HG03139 (cell line): Measurements from ENCODE around the gene ABR.
"Not testable (repeated sequence)": the region's sequence is repeated elsewhere in the genome, so short reads cannot be mapped to it uniquely, and the experiment has no call there.

Experiments used
- ATAC-seq: cut with Tn5 transposase; IDR thresholded peaks from one replicate; pipeline ENCODE4 v1.9.1; 2021; ENCODE audit not compliant: unreplicated experiment

The ABR gene

DNA sequence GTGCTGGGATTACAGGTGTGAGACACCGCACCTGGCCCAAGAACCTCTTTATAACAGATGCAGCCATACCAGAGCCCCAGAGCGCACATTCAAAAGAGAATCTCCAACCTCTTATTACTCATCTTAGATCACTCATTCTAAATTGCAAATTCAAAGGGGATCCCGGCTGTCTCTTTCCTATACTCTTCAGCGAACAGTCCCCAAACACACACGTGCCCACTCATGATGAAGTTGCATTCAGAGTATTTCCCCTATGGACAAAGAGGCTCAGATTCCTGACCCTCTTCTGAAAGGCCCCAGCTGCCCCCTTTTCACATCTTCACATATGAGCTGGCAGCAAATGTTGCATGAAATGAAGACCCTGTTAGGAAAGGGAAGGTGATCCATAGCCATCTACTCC lies 22.5 kb upstream of the ABR start:
- ATAC-seq: no peak

DNA sequence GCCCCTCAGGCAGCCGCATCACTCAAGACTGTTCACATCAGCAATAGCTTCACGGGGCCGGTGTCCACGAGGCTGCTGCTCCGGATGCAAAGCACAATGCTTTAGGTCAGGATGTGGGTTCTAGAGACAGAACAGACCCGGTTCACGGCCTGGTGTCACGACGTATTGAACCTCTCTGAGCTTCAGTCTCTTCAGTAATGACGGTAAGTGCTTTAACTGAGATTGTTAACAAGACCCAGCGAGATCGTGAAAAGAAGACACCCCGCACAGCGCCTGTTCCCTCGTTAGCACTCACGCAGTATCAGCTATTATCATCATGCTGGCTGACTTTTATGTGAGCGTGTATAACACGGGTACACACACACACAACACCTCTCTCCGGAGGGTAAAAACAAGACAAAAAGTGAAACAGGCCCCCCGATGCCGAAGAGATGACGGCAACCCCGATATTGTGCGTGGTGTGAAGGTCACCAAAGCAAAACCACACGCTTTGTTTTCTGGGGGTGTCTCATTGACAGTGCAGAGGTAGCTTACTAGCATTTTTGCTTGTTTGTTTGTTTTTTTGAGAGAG lies 21.4 kb upstream of the ABR start:
- ATAC-seq: no peak

DNA sequence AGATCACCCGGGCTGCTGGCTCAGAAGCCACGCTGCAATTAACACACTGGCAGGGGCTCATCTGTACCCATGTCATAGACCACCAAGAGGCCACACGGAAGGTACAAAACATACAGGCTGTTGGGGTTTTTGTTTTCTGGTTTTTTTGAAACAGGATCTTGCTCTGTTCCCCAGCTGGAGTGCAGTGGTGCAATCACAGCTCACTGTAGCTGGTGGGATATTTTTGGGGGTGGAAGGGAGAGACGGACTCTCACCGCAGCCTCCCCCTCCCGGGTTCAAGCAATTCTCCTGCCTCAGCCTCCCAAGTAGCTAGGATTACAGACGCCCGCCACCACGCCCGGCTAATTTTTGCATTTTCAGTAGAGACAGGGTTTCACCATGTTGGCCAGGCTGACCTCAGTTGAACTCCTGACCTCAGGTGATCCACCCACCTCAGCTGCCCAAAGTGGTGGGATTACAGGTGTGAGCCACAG lies 19.5 kb upstream of the ABR start:
- ATAC-seq: not testable (repeated sequence)

DNA sequence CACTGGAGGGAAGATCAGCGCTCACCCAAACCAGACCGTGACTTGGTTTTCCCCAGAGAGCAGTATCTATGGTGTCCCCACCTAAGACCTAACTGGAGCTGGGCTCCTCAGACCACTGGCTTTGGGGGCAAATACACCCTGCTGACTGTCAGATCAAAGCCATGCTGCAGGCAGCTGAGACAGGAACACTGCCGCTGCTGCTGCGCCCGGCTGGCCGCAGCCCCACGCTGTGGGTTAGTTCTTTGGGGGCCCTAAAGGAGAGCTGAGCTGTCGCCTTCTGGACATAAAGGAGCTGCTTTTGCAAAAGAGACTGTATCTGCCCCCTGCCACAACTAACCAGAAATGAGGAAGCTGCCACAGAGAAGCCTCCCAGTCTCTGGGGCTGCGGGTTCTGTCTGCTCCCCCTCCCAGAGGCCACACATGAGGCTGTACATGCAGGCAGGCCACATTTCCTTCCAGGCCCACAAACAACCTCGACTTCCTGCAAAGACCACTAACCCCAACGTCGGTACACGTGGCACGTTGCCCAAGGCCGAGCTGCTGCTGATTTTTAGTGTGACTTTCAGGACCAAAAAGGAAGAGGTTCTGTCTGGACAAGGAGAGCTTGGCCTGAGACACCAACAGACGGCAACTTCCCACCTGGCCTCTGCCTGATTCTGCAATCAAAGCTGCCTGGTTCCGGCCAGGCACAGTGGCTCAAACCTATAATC lies 18.2 kb upstream of the ABR start:
- ATAC-seq: peak; percentile 46

DNA sequence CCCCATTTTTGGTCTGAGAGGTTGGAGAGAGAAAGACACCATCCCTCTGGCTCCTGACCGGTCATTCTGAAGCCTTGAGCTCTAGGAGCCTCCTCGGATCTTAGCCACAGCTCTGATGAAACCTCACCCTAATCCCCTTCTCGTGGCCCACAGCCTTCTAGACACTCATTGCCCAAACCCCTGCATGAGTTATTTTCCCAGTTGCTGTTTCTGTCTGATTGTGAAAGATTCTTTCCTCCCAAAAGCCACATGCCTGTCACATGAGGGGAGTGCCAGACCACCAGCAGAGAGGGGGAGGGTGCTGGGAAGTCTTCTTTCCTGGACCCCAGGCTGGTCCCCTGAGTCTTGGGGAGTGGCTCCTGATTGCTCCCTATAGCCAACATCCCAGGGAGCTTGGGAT lies 17.6 kb upstream of the ABR start:
- ATAC-seq: no peak

DNA sequence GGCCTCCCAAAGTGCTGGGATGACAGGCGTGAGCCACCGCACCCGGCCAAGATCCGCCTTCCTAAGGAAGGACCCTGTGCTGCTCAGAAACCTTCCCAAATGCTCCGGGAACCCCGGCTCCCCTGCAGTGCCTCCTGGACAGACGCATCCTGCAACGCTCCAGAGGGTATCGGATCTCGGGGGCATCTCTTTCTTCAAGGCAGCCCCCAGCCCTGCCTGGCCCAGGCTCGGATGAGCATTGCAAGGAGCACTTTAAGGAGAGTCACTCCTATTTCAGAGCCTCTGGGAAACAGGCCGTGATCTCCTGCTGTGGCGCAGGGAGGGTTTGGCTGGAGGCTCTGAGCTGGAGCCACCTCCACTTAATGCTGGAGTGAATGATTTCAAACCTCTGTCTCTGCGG lies 17.2 kb upstream of the ABR start:
- no peak for ATAC-seq

DNA sequence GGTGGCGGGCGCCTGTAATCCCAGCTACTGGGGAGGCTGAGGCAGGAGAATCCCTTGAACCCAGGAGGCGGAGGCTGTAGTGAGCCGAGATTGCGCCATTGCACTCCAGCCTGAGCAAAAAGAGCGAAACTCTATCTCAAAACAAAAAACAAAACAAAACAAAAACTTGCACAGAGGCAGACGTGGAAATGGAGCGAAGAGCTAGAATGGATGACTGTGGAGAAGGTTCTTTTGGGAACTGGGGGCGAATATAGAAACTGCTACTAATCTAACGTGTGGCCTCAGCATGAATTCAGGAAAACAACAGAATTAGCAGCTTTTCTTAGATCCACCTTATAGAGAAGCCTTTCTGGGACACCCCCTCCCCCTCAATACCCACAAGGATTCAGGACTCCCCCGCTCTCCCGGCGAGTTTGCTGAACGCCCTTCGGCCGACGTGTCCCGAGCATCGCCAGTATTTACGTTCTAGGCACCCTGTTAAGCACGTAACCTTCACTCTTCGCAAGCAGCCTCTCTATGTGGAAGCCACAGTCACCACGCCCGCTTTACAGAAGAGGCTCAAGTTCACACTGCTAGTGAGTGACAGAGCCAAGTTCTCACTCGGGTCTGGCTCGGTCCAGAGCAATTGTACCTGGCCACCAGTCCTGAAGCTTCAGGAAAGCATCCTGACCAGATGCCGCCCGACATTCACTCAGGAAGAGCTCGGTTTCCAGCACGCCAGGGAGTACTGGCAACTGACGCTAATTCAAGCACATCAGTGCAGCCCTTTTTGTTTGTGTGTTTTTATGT lies 13.3 kb upstream of the ABR start:
- ATAC-seq: no peak

DNA sequence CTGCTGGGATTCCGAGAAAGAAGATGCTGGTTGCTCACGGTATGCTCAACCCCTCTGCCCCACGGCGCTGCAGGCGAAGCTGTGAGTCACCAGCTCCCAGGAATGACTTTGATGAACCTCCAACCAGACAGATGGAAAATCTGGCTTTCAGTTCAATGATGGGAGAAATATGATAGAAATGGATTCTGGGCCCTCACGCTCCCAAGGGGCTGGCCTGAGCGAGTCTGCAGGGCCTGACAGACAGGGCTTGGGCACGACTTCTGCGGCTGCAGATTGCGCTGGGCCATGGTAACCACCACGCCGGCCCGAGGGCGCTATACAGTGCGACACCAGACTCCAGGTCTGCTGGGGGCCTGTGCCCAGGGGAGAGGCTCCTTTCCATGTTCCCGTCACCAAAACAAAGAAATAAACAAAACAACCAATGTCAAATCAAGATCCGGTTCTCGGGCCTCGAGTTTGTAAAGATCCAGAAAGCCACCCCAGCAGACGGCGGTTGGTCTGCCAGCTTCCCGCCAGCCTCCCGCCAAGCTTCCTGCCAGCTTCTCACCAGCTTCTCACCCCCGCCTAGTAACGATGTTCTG lies 11.1 kb upstream of the ABR start:
- ATAC-seq: no peak

DNA sequence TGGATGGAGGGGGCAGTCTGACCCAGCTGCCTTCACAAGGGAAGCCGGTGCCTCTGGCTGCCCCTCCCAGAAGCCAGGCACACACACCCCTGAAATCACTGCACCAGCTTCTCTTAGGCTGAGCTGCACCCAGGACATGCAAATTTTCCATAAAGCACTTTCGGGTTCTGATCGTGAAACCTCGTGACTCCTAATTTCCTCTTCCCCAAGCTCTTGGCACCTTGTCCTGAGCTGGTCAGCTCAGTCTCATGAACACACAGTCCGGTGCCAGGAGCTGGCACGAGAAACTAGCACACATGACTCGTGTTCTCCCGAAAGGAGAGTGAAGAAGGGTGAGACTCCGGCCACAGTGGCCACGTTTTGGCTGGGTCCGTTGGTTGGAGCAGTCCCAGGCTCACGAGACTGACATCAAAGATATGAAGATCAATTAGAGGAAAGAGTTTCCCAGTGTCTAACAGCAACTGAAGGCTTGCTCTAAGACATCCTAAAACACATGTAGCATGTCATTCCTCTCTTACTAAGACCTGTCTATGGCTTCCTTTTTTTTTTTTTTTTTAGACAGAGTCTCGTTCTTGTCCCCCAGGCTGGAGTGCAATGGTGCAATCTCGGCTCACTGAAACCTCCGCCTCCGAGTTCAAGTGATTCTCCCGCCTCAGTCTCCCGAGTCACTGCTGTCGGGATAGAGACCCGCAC lies 9.2 kb upstream of the ABR start:
- no peak for ATAC-seq

DNA sequence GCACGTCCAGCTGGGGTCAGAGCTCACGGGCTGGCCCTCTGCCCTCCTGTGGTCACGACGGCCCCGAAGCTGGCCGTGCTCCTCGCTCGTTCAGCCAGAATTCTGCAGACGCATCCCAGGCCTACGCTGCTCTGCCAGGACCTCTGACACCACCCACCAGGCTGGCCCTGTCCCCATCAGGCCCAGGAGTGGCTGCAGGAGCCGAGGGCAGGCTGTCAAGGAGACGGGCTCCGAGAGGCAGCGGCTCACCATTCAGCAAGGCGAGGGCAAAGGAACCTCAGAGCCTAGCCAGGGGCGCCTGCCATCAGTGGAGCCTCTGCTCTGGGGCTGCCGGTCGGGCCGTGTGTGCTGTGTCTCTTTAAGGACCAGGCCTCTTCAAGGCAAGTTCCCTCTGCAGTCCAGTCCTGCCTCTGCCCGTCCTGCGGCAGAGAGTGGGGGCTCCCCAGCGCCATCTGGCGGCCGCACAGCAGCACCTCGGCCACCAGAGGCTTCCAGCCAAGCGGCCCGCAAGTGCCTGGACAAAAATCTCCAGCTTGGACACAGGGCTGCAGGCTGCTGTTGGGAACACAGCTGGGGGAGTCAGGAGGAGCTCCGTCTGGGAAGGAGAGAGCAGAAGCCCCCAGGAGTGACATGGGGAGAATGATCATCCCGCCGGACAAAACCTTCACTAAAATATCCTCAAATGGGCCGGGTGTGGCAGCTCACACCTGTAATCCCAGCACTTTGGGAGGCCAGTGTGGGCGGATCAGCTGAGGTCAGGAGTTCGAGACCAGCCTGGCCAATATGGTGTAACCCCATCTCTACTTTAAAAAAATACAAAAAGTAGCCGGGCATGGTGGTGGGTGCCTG lies 7.4 kb upstream of the ABR start:
- no peak for ATAC-seq

DNA sequence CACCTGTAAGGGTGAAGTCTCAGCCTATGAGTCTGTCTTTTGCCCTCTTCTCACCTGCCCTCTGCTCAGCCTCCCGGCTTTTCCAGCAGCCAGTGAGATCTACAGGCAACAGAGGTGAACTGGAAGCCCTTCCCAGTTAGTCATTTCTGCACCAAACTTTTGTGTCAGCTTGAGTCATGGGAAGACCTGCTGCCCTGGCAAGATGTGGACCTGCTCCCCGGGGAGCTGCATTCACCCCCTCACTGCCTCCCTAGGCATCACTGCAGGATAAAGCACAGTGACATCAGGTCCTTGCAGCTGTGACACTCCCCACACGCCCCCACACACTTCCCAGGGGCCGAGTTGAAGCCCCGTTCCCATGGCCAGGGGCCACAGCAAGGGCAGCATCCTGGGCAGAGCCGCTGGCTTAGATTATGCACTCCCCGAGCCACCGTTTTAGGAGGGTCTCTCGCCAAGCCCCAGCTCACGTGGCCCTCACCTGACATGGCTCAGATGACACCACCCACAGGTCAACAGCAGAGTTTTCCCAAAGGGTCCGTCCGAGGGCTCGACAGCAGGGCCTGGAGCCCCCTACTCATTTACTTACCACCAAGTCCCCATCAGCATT lies 6.5 kb upstream of the ABR start:
- no peak for ATAC-seq

DNA sequence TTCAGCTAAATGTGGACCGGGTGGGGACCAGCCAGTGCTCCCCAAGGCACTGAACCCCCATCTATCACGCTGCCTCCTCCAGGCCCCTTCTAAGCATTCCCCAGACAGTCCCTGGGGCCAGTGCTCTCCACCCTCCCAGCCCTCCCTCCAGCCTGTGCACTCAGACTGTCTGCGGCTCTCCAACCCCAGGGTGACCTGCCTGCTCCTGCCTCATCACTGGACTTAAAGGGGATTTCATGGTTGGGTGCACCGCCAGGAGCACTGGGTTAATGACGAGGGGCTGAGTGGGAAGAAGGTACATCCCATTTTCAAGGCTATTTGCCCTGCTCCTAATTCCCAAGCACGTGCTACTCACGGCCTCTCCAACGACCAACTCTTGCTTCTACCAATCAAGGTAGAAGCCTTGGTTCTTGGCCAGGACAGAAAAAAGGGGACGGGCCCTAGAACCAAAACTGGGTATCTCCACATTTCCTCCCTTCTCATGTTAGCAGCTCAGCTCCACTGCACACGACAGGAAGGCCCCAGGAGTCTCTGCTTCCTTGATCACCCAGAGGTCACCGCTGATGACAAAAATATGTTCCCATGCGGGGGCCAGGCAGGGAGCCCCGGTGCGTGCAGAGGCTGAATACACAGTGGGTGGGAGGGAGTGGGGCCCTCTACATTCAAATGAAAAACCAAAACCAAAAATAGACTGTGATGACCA lies 3.5 kb upstream of the ABR start:
- peak; percentile 53 for ATAC-seq

DNA sequence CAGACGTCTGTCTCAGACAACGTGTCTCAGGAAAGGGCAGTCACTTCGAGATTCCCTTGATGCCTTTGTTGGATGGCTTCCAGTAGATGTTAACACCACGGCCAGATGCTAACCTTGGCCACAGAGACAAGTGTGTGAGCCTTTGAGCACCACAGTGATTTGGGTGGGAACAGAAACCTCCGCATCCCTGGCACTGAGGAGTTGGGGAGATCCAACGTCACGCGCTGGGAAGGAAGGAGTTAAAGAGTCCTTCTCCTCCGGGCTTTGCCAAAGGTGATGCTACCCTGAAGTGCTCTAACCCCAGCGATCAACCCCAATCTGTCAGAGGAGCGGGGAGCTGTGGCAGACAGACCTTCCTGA lies 3.0 kb upstream of the ABR start:
- no peak for ATAC-seq

DNA sequence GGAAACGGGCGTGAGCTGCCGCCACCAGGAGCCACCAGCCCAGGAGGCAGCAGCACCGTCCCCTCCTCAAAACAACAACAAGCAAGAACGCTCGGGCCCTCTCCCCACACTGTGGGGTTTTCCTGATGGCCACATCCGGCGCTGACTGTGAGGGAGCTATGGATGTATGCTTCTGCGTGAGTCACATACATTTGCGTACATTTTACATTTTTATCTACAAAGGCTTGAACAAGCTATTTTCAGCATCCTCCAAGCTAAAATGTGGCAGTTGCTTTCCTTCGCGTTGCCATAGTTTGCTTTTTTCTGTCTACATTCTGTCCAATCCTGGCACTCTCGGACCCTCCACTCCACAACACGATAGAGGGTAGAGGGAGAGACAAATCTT lies 2.0 kb upstream of the ABR start:
- ATAC-seq: no peak

DNA sequence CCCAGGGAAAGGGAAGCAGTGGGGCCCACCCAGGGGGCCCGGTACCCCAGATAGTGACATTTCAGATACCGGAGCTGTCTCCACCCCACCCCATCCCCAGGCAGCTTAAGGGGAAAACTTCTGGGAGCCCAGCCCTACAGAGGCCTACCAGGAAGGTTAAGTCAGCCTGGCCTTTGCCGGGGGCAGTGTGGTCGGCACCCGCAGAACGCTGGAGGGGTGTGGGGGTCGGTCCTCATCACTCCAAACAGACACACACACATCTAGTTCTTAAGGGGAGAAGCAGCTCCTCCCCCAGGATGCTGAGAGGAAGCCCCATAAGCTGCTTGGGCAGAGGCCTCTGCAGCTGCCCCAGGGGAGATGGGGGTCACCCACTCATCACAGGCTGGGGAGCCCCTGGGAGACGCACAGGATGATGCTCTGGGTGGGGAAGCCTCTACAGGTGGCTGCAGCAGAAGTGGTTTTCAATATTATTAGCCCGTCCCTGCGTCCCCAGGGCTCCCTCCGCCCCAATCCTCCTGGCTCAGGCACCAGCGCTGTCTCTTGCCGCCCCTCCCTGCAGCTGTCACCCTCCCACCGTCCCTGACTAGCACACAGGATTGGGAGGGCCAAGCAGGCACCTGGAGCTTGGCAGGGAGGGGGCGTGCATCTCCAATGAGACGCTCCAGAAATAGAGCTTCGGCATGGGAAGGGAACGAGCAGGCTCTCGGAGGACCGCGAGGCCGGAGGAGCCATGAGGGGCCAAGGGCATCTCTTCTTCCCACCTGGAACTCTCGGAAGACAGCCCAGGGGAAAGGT lies 1.4 kb upstream of the ABR start:
- peak; percentile 34 for ATAC-seq

DNA sequence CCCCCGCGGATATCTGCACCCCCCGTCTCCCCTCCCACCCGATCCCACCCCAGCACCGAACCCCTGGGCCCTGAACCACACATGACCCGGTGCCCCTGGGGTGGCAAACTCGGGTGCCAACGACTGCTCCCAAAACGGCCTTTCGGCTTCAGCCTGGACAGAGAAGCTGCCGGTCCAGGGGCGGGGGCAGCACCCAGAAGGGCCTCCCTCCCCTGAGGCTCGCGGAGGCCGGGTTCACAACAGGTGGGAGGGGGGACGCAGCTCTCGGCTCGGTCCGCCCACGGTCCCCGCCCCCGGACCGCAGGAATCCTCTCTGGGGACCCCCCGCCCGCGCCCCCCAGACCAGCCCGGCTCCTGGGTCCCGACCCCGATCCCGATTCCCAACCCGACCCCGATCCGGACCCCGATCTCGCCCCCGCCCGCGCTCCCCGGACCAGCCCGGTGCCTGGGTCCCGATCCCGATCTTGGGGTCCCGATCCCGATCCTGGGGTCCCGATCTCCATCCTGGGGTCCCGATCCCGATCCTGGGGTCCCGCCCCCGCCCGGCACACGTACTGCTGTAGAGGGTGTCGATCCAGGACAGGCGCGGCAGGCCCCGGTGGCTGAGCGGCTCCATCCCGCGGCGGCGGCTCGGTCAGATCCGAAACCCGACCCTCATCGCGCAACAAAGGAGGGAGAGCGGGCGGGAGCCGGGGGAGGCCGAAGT lies 516 bp downstream of the ABR start:
- no peak for ATAC-seq

DNA sequence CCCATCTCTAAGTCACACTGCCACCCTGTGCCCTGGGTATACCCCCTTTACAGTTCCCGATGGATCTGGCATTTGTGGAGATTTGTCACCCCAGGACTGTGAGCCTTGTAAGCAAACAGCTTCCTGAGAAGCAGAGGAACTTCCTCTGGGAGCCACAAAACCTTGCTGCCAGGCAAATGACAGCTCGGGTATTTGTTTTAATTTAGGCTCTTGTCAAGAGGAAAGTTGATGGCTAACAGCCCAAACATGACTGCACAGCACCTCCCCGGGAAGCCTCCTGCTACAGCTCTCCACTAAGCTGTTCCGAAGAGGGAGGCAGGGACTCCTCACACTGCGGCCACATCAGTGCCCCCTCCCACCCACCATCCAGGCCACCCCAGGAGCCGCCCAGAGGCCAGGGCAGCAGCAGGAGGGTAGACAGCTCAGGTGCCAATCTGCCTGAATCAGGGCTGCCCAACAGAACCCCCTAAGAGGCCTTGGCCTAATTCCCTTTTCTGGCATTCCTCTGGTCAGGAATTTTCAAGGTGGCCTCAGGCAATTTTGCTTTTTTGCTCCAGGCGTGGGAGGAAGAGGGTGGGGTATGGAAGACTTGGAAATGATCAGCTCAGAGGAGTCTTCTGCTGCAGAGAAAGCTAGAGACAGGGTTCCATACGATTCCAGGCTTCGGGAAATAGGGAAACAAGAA lies 2.6 kb downstream of the ABR start:
- no peak for ATAC-seq
